ENCODE results near the gene TPRX2. TPM values are rescaled to one million over a fixed set of nuclear protein-coding genes. Genes with fewer than 3 reads are reported as not detected.
"Not testable (repeated sequence)": the region's sequence is repeated elsewhere in the genome, so short reads cannot be mapped to it uniquely, and the experiment has no call there.

The TPRX2 gene
- total RNA-seq, 1 experiment from 2014 or later = not detected

GRCh38 chr19:47886010-47886559, 27.1 kb downstream of the TPRX2 start, which contains the start of gene SULT2A1:
SULT2A1 (minus strand) TSS chr19:47886315; CDS start chr19:47886257, 58 bp downstream.
- Histone ChIP-seq H3K36me3 (no peaks in the 10 kb centered on the region), H3K27ac (no peak within 1 kb of the TSS), H3K27me3 (no peaks in the 10 kb centered on the region), H3K4me3 (no peak within 1 kb of the TSS), H3K4me1 (no peaks in the 10 kb centered on the region), H3K9me3 (replicated peaks) (no peaks in the 10 kb centered on the region)
- DNase-seq = no peak

GRCh38 chr19:47890865-47891621, 32.0 kb downstream of the TPRX2 start:
- DNase-seq = no peak
- H3K27me3 ChIP-seq = no peaks in the 10 kb centered on the region
- H3K4me3 ChIP-seq = no peak overlapping the region
- H3K27ac ChIP-seq = no peak overlapping the region
- no peaks in the 10 kb centered on the region; the same call in 1 of the 2 replicates for H3K9me3 ChIP-seq (replicated peaks)
- H3K4me1 ChIP-seq = no peaks in the 10 kb centered on the region
- H3K36me3 ChIP-seq = no peaks in the 10 kb centered on the region

- no peaks in the 10 kb centered on the region for H3K4me1 ChIP-seq
These were observed 32.5 kb downstream of the TPRX2 start for GRCh38 chr19:47891622-47891922.

GRCh38 chr19:47891923-47892666, 33.1 kb downstream of the TPRX2 start:
- Histone ChIP-seq H3K27ac (no peak overlapping the region), H3K4me3 (no peak overlapping the region), H3K9me3 (replicated peaks) (no peaks in the 10 kb centered on the region; the same call in 1 of the 2 replicates), H3K4me1 (no peaks in the 10 kb centered on the region), H3K27me3 (no peaks in the 10 kb centered on the region), H3K36me3 (no peaks in the 10 kb centered on the region)
- no peak for DNase-seq

More at GRCh38 chr19:47891622-47891922, 32.5 kb downstream of the TPRX2 start:
- no peak overlapping the region for H3K4me3 ChIP-seq
- H3K27me3 ChIP-seq = no peaks in the 10 kb centered on the region
- no peak overlapping the region for H3K27ac ChIP-seq
- no peaks in the 10 kb centered on the region for H3K36me3 ChIP-seq
- no peaks in the 10 kb centered on the region; the same call in 1 of the 2 replicates for H3K9me3 ChIP-seq (replicated peaks)
- no peak for DNase-seq

GRCh38 chr19:47895165-47895782, 36.2 kb downstream of the TPRX2 start:
- no peak overlapping the region for H3K27ac ChIP-seq
- no peaks in the 10 kb centered on the region for H3K4me1 ChIP-seq
- no peaks in the 10 kb centered on the region for H3K36me3 ChIP-seq
- H3K9me3 ChIP-seq (replicated peaks) = no peaks in the 10 kb centered on the region; the same call in 1 of the 2 replicates
- no peak overlapping the region for H3K4me3 ChIP-seq
- no peak for DNase-seq
- no peaks in the 10 kb centered on the region for H3K27me3 ChIP-seq

- H3K27ac ChIP-seq = no peak overlapping the region
- H3K9me3 ChIP-seq (replicated peaks) = no peaks in the 10 kb centered on the region; the same call in 1 of the 2 replicates
- H3K27me3 ChIP-seq = no peaks in the 10 kb centered on the region
- H3K4me1 ChIP-seq = no peaks in the 10 kb centered on the region
- no peak for DNase-seq
- H3K36me3 ChIP-seq = no peaks in the 10 kb centered on the region
- H3K4me3 ChIP-seq = no peak overlapping the region
These were observed 37.0 kb downstream of the TPRX2 start for GRCh38 chr19:47896019-47896418.

- no peak overlapping the region for H3K4me3 ChIP-seq
- no peaks in the 10 kb centered on the region for H3K36me3 ChIP-seq
- no peaks in the 10 kb centered on the region; the same call in 1 of the 2 replicates for H3K9me3 ChIP-seq (replicated peaks)
- H3K27me3 ChIP-seq = no peaks in the 10 kb centered on the region
- H3K4me1 ChIP-seq = no peaks in the 10 kb centered on the region
- H3K27ac ChIP-seq = no peak overlapping the region
- DNase-seq = no peak
These were observed 37.7 kb downstream of the TPRX2 start for GRCh38 chr19:47896773-47897172.

- Histone ChIP-seq H3K9me3 (replicated peaks) (no peaks in the 10 kb centered on the region; the same call in 1 of the 2 replicates), H3K4me1 (no peaks in the 10 kb centered on the region), H3K4me3 (no peak overlapping the region), H3K27ac (no peak overlapping the region), H3K27me3 (no peaks in the 10 kb centered on the region), H3K36me3 (no peaks in the 10 kb centered on the region)
- DNase-seq = no peak
These were observed 38.8 kb downstream of the TPRX2 start for GRCh38 chr19:47897861-47898260.

- Histone ChIP-seq H3K4me1 (no peaks in the 10 kb centered on the region), H3K27ac (no peak overlapping the region), H3K9me3 (replicated peaks) (no peaks in the 10 kb centered on the region; the same call in 1 of the 2 replicates), H3K27me3 (no peaks in the 10 kb centered on the region), H3K4me3 (no peak overlapping the region), H3K36me3 (no peaks in the 10 kb centered on the region)
- DNase-seq = no peak
These were observed 40.3 kb downstream of the TPRX2 start for GRCh38 chr19:47899335-47899734.

GRCh38 chr19:47901370-47901769, 42.3 kb downstream of the TPRX2 start:
- Histone ChIP-seq H3K4me3 (no peak overlapping the region), H3K4me1 (no peaks in the 10 kb centered on the region), H3K9me3 (replicated peaks) (no peaks in the 10 kb centered on the region; the same call in 1 of the 2 replicates), H3K36me3 (no peaks in the 10 kb centered on the region), H3K27ac (no peak overlapping the region), H3K27me3 (no peaks in the 10 kb centered on the region)
- no peak for DNase-seq

- DNase-seq = peak in 1 of 2 experiments; percentile 62
- not testable (repeated sequence) for H3K36me3 ChIP-seq; H3K27me3 ChIP-seq; H3K4me1 ChIP-seq; H3K27ac ChIP-seq; H3K4me3 ChIP-seq; H3K9me3 ChIP-seq (replicated peaks)
These were observed 50.3 kb downstream of the TPRX2 start for GRCh38 chr19:47909350-47909749.

- H3K36me3 ChIP-seq; H3K4me1 ChIP-seq; H3K27me3 ChIP-seq; H3K4me3 ChIP-seq; H3K9me3 ChIP-seq (replicated peaks); DNase-seq; H3K27ac ChIP-seq: not testable (repeated sequence)
These were observed 51.2 kb downstream of the TPRX2 start for GRCh38 chr19:47910191-47910590.

Data from SJCRH30 (cell line).